Measurements from ENCODE around the gene CPNE2. TPM values are rescaled to one million over a fixed set of nuclear protein-coding genes. Genes with fewer than 3 reads are reported as not detected.
"Not testable (repeated sequence)": the region's sequence is repeated elsewhere in the genome, so short reads cannot be mapped to it uniquely, and the experiment has no call there.

Gene CPNE2
- total RNA-seq, 1 donor from 2014 or later = 14.6 TPM

DNA sequence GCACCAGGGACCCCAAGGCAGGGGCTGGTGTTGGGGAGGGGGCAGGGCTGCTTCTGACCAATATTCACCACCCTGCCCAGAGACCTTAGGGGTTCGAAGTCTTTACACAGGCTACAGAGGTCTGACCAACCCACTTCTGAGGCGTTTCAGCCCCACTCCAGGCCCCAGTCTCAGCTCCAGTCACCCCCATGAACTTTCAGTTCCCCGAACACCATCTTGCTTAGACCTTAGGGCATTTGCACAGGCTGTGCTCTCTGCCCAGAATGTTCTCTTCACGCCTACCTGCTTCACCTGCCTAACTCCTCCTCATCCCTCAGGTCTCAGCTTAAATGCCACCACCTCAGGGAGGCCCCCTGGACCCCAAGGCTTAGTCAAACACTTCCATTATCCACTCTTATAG lies 25.8 kb upstream of the CPNE2 start:
- ATAC-seq (no peak), DNase-seq (ENCODE audit: missing footprints) (no peak)
- intact Hi-C loops (cut with DNase I) = no loop called here

DNA sequence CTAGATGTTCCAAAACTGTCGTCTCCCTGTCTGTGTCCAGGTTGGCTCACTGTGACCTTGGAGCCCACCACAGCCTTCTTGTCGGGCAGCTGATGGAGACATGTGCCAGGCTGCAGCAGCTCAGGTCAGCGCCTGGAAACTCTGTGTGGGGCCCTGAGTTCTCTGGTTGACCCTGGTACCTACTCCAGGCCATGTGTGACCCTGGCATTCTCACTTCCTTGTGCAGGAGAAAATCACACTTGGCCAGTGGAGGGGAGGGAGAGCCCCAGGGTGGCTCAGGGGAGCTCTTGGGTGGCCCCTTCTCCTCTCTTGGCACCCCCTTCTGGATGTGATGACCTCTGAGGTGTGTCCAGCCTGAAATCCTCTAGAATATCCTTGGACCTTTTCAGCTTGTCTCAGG lies 25.0 kb upstream of the CPNE2 start:
- intact Hi-C loops (cut with DNase I) = no loop called here
- no peak for DNase-seq (ENCODE audit: missing footprints)
- ATAC-seq = peak; percentile 23

DNA sequence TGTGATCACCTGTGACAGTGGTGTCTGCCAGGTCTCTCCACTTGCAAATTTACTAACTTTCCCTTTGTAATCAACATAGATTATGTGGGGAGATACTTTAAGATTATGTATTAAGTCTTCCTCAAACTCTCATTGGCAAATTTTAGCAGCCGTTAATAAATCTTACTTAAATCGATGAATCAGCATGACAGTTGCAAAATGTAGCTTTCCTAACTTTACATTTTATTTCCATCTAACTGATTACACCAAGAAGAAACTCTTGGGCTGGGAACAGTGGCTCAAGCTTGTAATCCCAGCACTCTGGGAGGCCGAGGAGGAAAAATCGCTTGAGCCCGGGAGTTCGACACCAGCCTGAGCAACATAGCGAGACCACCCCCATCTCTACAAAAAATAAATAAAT lies 23.3 kb upstream of the CPNE2 start:
- no peak for ATAC-seq
- intact Hi-C loops (cut with DNase I) = no loop called here
- no peak for DNase-seq (ENCODE audit: missing footprints)

DNA sequence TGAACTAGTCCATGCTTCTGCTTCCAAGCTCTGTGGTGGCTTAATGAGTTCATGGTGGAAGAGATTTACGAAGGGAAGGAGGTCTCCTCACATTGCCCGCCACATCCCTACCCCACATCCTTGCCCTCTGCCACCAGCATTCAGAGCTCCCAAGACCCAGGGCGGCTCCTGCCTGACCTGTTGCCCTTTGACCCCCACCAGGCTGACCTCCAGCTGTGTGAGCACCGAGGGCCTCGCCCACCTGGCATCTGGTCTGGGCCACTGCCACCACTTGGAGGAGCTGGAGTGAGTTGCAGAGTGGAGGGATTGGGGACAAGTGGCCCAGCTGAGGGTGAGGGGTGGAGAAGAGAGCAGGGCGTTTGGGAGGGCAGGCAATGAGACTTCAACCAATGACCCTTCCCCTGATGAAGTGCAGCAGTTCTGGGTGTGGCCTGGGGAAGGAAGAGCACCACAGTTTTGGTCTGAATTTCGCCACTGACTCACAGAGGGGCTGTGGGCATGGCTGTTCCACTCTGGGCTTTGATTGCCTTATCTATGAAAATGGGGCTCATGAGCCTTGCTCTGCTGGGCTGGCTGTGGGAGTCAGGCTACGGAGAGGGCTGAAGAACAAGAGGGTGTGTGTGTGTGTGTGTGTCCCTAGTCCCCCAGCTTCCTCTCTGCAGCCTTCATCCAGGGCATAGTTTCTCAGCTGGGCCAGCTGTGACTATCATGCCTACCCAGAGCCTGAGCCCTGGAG lies 22.6 kb upstream of the CPNE2 start:
- DNase-seq (ENCODE audit: missing footprints) (no peak), ATAC-seq (no peak)
- intact Hi-C loops (cut with DNase I) = no loop called here

DNA sequence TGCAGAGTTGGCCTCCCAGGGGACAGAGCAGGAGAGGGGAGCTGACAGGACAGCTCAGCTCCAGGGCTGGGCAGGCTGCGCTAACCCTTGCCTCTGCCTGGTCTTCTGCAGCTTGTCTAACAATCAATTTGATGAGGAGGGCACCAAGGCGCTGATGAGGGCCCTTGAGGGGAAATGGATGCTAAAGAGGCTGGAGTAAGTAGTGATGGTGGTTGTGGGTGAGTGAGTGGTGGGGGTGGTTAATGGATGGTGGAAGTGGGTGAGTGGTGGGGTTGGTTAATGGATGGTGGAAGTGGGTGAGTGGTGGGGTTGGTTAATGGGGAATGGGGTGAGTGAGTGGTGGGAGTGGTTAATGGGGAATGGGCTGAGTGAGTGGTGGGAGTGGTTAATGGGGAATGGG lies 22.0 kb upstream of the CPNE2 start:
- ATAC-seq (no peak), DNase-seq (ENCODE audit: missing footprints) (no peak)
- intact Hi-C loops (cut with DNase I) = no loop called here

DNA sequence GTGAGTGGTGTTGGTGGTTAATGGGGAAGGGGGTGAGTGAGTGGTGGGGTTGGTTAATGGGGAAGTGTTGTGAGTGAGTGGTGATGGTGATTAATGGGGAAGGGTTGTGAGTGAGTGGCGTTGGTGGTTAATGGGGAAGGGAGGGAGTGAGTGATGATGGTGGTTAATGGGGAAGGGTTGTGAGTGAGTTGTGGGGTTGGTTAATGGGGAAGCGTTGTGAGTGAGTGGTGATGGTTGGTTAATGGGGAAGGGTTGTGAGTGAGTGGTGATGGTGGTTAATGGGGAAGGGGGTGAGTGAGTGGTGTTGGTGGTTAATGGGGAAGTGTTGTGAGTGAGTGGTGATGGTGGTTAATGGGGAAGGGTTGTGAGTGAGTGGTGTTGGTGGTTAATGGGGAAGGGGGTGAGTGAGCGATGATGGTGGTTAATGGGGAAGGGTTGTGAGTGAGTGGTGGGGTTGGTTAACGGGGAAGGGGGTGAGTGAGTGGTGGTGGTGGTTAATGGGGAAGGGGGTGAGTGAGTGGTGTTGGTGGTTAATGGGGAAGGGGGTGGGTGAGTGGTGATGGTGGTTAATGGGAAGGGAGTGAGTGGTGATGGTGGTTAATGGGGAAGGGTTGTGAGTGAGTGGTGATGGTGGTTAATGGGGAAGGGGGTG lies 21.2 kb upstream of the CPNE2 start:
- DNase-seq (ENCODE audit: missing footprints); ATAC-seq; intact Hi-C loops (cut with DNase I): not testable (repeated sequence)

DNA sequence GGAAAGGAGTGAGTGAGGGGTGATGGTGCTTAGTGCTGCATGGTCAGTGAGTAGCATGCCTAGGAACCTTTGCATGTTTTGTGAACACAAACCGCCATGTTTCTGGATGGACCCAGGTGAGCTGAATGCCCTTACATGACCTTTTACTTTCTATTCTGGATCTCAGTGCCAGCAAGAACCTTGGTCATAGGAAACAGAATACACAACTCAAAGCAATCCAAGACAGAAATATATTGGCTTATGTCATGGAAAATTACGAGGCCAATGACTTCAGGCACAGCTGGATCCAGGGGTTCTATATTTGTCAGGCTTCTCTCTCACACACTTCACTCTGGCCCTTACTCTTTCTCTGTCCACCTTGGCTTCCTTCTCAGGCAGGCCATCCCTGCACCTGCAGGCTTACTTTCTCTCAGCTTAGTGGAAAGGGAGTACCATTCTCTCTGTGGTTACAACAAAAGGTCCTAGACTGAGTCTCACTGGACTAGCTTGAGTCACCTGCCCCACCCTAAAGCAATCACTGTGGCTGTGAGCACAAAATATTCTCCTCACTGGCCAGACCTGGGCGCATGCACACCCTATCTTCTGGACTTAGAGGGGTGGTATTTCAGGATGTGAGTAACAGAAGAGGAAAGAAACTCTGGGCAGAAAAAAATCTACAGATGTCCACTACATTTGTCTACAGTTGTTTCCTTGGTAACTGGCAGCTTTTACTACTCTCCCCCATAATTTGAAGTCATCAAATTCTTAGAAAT lies 20.4 kb upstream of the CPNE2 start:
- DNase-seq (ENCODE audit: missing footprints) (no peak), ATAC-seq (no peak)
- intact Hi-C loops (cut with DNase I) = no loop called here

DNA sequence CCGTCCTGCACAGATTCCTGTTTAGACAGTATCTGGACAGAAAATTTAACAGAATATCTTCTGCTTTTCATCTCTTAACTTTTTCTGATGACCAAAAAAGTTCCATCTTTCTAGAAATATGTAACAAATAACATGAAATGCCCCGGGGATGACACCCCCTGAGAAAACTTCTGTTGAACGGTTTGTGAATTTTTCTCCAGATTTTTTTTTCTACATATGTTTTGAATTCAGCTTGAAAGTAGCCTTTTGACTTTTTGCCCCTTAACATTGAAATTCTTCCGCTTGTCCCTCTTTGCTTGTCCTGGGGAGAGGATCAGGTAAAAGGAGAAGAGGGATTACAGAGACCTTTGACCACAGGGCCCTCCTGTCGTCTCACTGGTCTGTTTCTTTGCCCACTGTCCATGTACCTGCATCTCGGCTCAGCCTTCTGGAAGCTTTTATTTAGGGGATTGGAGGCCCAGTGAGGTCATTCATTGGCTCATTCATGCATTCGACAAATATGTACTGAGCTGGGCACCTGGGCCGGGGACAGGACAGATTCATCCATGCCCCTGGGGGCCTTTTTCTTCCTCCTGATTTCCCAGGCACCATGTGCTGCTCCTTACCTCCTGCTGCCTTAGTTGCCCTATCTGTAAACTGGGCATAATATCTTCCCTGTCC lies 19.6 kb upstream of the CPNE2 start:
- DNase-seq (ENCODE audit: missing footprints) = no peak
- ATAC-seq = no peak
- intact Hi-C loops (cut with DNase I) = no loop called here

DNA sequence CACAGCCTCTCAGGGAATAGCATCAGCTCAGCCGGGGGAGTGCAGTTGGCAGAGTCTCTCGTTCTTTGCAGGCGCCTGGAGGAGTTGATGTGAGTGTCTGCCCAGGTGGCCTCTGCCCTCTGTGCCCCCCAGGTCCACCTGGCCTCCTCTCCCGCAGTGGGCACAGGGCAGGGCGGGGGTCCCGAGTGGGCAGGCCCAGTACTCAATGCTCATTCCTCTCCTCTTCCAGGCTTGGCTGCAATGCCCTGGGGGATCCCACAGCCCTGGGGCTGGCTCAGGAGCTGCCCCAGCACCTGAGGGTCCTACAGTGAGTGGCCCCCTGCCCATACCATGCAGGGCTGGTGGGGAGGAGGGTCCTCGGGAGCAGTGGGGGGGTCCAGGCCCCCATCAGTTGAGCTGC lies 14.7 kb upstream of the CPNE2 start:
- no peak for ATAC-seq
- intact Hi-C loops (cut with DNase I) = no loop called here
- DNase-seq (ENCODE audit: missing footprints) = no peak

DNA sequence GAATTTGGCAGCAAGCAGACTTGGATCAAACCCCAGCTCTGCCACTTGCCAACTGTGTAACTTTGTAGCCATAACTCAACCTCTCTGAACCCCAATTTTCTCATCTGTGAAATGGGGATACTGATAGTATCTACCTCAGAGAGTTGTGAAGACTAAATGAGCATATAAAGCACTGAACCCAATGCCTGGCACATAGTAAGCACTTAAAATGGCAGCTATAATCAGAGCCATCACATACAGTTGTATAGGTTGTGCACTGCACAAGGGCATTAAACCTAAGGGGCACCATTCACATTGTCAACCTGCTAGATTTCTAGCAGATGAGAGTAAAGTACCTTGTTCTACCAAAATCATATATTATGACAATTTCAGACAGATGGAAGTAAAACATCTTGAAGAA lies 10.6 kb upstream of the CPNE2 start:
- intact Hi-C loops (cut with DNase I) = loop anchor here (5.0 kb wide), 1 partner anchor 336 kb away; no protein-coding TSS in a partner anchor
- ATAC-seq = no peak

DNA sequence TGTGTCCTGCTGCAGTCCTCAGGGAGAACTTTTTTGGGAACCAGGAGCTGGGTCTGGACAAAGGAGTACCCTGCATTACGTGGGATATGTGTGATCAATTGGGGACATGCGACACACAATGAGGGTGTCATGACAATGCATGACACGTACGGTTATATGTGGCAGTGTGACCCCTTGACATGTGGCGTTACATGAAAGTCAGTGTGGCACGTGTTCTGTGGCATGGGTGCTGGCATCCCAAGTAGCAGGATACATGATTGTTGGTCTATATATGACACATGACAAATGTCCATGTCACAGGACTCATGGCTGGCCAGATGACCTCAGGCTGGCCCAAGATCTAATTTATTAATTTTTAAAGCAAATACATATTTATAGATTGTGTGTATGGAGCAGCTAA lies 9.7 kb upstream of the CPNE2 start:
- no peak for DNase-seq (ENCODE audit: missing footprints)
- intact Hi-C loops (cut with DNase I) = loop anchor here (5.0 kb wide), 1 partner anchor 335 kb away; no protein-coding TSS in a partner anchor
- no peak for ATAC-seq

More for the DNA sequence above, 10.6 kb upstream of the CPNE2 start:
- no peak for DNase-seq (ENCODE audit: missing footprints)

DNA sequence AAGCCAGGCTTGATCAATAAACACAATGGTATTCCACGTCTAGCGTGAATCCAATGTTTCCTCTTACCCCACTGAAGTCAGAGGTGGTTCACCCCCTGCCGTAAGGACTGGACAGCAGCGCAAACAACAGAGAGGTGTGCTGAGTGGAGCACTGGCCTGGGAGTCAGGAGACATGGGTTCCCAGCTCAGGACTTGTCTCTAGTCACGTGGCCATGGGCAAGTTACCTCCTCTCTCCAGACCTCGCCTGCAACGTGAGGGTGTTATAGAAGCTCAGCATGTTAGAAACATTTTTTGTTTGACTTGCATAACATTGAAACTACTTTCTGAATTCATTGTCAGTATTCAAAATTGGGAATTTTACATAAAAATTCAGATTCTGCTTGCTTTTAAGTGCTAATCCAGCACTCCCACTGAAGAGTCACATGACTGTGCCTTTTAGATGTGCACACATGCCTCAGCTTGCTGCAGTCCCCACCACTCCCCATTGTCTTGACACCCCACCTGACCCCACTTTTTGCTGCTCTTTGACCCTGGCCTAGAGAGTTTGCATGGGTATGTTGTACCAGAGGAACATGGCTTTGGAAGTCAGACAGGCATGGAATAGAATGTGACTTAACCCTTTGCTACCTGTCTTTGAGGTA lies 8.8 kb upstream of the CPNE2 start:
- DNase-seq (ENCODE audit: missing footprints) (no peak), ATAC-seq (no peak)
- intact Hi-C loops (cut with DNase I) = loop anchor here (1.0 to 5.0 kb wide), 2 partner anchors 84 to 334 kb away; no protein-coding TSS in a partner anchor

DNA sequence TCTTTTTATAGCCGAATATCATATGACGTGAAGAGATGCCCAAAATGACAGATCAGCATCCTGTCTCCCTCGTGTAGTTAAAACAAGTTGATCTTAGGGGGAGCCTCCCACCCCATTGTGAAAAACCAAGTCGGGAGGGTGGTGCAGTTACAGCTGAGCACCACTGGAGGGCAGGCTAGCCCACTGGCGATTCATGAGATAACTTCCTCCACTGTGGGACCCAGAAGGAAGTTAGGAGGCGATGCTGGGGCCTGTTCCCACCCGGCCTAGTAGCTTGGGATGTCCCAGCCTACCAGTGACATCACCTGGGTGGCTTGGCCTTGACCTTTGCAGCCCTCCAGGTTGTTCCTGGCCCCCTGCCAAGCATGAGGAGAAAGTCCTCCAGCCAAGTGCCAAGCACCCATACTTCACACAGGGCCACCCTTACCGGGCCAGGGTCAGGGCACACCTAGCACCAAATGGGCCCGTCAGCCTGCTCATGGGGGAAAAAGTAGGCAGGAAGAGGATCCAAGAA lies 8.1 kb upstream of the CPNE2 start:
- peak; percentile 79 for DNase-seq (ENCODE audit: missing footprints)
- ATAC-seq = peak; percentile 78
- intact Hi-C loops (cut with DNase I) = loop anchor here (1.0 to 5.0 kb wide), 2 partner anchors 83 to 333 kb away; no protein-coding TSS in a partner anchor

DNA sequence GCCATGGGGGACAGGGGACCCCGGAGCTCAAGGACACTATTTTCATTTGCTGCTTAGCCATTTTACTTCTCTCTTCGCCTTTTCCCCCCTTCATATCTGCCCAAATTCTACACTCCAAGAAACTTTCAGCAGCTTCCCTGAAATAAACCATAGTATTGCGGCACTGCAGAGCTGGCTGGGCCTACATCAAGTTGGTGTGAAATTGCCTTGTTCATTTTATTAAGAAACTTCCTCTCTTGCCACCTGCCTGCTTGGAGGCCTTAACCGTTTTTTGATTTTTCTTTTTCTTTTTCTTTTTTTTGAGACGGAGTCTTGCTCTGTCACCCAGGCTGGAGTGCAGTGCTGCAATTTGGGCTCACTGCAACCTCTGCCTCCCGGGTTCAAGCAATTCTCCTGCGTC lies 7.4 kb upstream of the CPNE2 start:
- ATAC-seq (no peak), DNase-seq (ENCODE audit: missing footprints) (no peak)
- intact Hi-C loops (cut with DNase I) = loop anchor here (1.0 to 5.0 kb wide), 2 partner anchors 82 to 332 kb away; no protein-coding TSS in a partner anchor

DNA sequence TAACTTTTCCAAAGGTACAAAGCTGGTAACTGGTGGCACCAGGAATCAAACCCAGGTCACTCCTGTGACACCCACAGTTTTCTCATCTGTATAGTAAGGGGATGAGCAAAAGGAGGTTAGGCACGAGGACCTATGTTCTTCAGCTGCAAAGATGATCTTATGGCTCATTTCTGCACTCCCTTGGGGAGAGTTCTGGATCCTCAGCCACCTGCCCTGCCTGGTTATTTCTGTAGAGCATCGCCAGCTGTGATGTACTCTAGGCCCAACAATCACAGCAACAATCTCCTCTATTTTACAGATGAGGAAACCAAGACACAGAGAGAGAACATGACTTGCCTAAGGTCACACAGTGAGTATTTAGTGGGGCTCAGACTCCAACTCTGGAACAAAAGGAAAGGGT lies 5.4 kb upstream of the CPNE2 start:
- no peak for ATAC-seq
- intact Hi-C loops (cut with DNase I) = no loop called here
- no peak for DNase-seq (ENCODE audit: missing footprints)

DNA sequence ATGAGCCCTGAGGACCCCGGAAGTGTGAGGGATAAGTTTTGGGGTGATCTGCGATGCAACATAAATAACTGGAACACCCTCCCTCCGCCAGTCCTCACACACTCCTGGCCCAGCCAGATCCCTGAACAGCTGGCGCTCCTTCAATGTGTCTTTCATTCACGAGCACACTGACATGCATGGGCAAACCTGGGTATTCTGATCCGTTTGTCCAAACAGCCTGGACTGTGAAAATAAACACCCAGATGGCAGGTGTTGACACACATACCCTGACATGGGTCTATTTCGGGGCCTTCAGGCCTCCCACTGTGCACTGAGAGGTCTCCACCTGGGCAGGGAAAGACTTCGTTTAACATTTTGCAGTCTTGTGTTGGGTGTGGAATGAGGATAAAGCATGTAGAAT lies 3.0 kb upstream of the CPNE2 start:
- intact Hi-C loops (cut with DNase I) = no loop called here
- no peak for ATAC-seq
- no peak for DNase-seq (ENCODE audit: missing footprints)

DNA sequence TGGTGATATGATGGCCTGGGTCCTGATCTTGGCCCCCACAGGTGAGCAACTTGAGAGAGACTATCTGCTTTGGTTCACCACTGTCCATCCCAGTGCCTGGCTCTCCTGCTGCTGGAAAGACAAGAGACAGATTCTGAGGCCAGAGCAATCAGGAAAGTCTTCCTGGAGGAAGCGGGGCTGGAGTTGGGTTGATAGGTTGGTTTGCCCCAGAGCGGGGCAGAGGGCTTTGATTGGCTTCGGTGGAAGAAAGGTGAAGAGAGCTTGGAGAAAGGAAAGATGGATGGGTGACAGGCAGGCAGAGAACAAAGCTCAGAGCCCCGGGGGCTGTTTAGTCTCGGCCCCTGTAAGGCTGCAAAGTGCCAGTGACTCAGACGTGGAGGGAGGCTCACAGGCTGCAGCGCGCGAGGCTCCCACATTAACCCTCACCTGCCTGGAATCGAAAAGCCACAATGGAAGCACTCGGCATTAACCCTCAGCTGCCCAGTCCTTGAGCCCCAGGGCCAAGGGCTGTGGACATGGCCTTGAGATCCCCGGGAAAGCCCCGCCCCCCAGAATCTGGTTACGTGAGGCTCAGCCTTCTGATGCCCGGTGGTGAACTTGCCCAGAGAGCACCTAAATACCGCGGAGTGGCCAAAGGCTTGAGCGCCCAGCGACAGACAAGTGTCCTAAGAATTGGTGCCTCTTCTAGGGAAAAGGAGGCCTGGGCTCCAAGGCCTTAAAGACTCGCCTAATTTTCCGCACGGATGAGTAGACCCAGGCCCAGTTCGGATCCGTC lies 996 bp upstream of the CPNE2 start:
- intact Hi-C loops (cut with DNase I) = loop anchor here (5.0 kb wide), 1 partner anchor 56 kb away; no protein-coding TSS in a partner anchor
- no peak for DNase-seq (ENCODE audit: missing footprints)
- ATAC-seq = no peak

Data from Right ventricle myocardium inferior (tissue), 1 donor.